ENCODE results near the gene USP17L29.
"Not testable (repeated sequence)": the region's sequence is repeated elsewhere in the genome, so short reads cannot be mapped to it uniquely, and the experiment has no call there.

GRCh38 chr4:9389001-9389400 is 35.6 kb downstream of the USP17L29 start:
- TF ChIP-seq NRF1 (IDR thresholded peaks at IDR 0.05; ENCODE audit: low read depth, low read length); RFX5 (IDR thresholded peaks at IDR 0.05; ENCODE audit: low read length); RAD21 (IDR thresholded peaks at IDR 0.05; ENCODE audit: low read length); EP300 (IDR thresholded peaks at IDR 0.05; ENCODE audit: borderline replicate concordance in 1 of 2, low read depth in 1 of 2, low read length in 1 of 2); FOXJ3 (CRISPR knock-in tag; IDR thresholded peaks at IDR 0.05); EZH2phosphoT487 (IDR thresholded peaks at IDR 0.05; ENCODE audit: borderline replicate concordance, low read depth); IRF3 (IDR thresholded peaks at IDR 0.05; ENCODE audit: low read depth, low read length); YY1 (IDR thresholded peaks at IDR 0.05; ENCODE audit: low read depth): not testable (repeated sequence)
- TF ChIP-seq, protein P1, sequence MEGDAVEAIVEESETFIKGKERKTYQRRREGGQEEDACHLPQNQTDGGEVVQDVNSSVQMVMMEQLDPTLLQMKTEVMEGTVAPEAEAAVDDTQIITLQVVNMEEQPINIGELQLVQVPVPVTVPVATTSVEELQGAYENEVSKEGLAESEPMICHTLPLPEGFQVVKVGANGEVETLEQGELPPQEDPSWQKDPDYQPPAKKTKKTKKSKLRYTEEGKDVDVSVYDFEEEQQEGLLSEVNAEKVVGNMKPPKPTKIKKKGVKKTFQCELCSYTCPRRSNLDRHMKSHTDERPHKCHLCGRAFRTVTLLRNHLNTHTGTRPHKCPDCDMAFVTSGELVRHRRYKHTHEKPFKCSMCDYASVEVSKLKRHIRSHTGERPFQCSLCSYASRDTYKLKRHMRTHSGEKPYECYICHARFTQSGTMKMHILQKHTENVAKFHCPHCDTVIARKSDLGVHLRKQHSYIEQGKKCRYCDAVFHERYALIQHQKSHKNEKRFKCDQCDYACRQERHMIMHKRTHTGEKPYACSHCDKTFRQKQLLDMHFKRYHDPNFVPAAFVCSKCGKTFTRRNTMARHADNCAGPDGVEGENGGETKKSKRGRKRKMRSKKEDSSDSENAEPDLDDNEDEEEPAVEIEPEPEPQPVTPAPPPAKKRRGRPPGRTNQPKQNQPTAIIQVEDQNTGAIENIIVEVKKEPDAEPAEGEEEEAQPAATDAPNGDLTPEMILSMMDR (IDR thresholded peaks at IDR 0.05) = not testable (repeated sequence)
- TF ChIP-seq, protein P2, sequence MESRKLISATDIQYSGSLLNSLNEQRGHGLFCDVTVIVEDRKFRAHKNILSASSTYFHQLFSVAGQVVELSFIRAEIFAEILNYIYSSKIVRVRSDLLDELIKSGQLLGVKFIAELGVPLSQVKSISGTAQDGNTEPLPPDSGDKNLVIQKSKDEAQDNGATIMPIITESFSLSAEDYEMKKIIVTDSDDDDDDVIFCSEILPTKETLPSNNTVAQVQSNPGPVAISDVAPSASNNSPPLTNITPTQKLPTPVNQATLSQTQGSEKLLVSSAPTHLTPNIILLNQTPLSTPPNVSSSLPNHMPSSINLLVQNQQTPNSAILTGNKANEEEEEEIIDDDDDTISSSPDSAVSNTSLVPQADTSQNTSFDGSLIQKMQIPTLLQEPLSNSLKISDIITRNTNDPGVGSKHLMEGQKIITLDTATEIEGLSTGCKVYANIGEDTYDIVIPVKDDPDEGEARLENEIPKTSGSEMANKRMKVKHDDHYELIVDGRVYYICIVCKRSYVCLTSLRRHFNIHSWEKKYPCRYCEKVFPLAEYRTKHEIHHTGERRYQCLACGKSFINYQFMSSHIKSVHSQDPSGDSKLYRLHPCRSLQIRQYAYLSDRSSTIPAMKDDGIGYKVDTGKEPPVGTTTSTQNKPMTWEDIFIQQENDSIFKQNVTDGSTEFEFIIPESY (IDR thresholded peaks at IDR 0.05; ENCODE audit: borderline replicate concordance, low read depth) = not testable (repeated sequence)
- TF ChIP-seq, protein P3, sequence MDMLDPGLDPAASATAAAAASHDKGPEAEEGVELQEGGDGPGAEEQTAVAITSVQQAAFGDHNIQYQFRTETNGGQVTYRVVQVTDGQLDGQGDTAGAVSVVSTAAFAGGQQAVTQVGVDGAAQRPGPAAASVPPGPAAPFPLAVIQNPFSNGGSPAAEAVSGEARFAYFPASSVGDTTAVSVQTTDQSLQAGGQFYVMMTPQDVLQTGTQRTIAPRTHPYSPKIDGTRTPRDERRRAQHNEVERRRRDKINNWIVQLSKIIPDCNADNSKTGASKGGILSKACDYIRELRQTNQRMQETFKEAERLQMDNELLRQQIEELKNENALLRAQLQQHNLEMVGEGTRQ (IDR thresholded peaks at IDR 0.05; ENCODE audit: borderline replicate concordance, low read depth, low read length) = not testable (repeated sequence)

Measured in SK-N-SH (cell line).